HEK293 (cell line): Measurements from ENCODE around the gene SPTBN1.

ENCODE experiments used
- KLF1 ChIP-seq: fragments of 450-650 bp; formaldehyde crosslinking; IDR thresholded peaks from 2 replicates; pipeline ENCODE4 v1.5.1; 2016; ENCODE audit warnings: missing biosample characterization, missing genetic modification characterization
- ZNF121 ChIP-seq: fragments of 450-650 bp; formaldehyde crosslinking; IDR thresholded peaks from 2 replicates; pipeline ENCODE4 v1.5.1; 2016; ENCODE audit warnings: missing biosample characterization, missing genetic modification characterization
- ZNF214 ChIP-seq: fragments of 450-650 bp; formaldehyde crosslinking; IDR thresholded peaks from 2 replicates; pipeline ENCODE4 v1.5.1; 2017; ENCODE audit warnings: missing biosample characterization, mild to moderate bottlenecking, missing genetic modification characterization, borderline replicate concordance
- ZNF24 ChIP-seq: fragments of 450-650 bp; formaldehyde crosslinking; IDR thresholded peaks from 2 replicates; pipeline ENCODE4 v1.5.1; 2016; ENCODE audit warnings: missing biosample characterization, missing genetic modification characterization
- ZNF530 ChIP-seq: fragments of 450-650 bp; formaldehyde crosslinking; IDR thresholded peaks from 2 replicates; pipeline ENCODE4 v1.5.1; 2016; ENCODE audit warnings: low read depth, missing biosample characterization, missing genetic modification characterization
- ZNF621 ChIP-seq: fragments of 450-650 bp; formaldehyde crosslinking; IDR thresholded peaks from 2 replicates; pipeline ENCODE4 v1.5.1; 2017; ENCODE audit warnings: missing biosample characterization, missing genetic modification characterization
- TF ChIP-seq, protein P1 (sequence below): fragments of 450-650 bp; formaldehyde crosslinking; IDR thresholded peaks from 2 replicates; pipeline ENCODE4 v1.5.1; 2016; ENCODE audit warnings: missing biosample characterization, missing genetic modification characterization
- TF ChIP-seq, protein P2 (sequence below): fragments of 450-650 bp; formaldehyde crosslinking; IDR thresholded peaks from 2 replicates; pipeline ENCODE4 v1.5.1; 2016; ENCODE audit warnings: missing biosample characterization, missing genetic modification characterization

DNA sequence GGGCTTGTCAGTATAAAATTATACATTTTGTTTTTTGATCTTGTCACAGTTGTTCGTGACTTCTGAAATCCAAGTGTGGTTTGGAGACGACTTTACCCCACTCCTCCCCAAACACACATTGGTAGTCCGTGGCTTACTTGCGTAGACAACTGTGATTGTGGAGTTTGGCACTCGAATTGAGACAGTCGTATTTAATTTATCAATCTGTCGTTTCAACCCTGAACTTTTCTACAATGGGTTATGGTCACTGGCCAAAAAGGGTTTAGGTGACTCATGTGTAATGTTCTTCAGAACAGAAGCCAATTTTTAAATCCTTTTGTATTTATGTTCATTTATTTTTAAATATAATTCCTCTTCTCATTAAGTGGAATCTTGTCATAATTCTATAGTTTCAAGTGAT is 129.9 kb downstream of the SPTBN1 start:
- TF ChIP-seq ZNF121 (no peak), ZNF24 (tag by site-specific recombination) (no peak), ZNF621 (no peak), ZNF530 (tag by site-specific recombination) (no peak), ZNF214 (tag by site-specific recombination) (no peak), KLF1 (tag by site-specific recombination) (no peak)
- TF ChIP-seq, protein P1, sequence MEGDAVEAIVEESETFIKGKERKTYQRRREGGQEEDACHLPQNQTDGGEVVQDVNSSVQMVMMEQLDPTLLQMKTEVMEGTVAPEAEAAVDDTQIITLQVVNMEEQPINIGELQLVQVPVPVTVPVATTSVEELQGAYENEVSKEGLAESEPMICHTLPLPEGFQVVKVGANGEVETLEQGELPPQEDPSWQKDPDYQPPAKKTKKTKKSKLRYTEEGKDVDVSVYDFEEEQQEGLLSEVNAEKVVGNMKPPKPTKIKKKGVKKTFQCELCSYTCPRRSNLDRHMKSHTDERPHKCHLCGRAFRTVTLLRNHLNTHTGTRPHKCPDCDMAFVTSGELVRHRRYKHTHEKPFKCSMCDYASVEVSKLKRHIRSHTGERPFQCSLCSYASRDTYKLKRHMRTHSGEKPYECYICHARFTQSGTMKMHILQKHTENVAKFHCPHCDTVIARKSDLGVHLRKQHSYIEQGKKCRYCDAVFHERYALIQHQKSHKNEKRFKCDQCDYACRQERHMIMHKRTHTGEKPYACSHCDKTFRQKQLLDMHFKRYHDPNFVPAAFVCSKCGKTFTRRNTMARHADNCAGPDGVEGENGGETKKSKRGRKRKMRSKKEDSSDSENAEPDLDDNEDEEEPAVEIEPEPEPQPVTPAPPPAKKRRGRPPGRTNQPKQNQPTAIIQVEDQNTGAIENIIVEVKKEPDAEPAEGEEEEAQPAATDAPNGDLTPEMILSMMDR (tag by site-specific recombination): no peak
- TF ChIP-seq, protein P2, sequence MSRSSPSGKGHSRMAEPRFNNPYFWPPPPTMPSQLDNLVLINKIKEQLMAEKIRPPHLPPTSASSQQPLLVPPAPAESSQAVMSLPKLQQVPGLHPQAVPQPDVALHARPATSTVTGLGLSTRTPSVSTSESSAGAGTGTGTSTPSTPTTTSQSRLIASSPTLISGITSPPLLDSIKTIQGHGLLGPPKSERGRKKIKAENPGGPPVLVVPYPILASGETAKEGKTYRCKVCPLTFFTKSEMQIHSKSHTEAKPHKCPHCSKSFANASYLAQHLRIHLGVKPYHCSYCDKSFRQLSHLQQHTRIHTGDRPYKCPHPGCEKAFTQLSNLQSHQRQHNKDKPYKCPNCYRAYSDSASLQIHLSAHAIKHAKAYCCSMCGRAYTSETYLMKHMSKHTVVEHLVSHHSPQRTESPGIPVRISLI (tag by site-specific recombination): no peak
